ENCODE measurements around the gene ELAVL4.

GRCh38 chr1:50237056-50237455 lies 128.3 kb downstream of the ELAVL4 start:
- no peak for TF ChIP-seq GATA2 (IDR thresholded peaks at IDR 0.05; ENCODE audit: low read depth, low read length)
- TF ChIP-seq GATA3 (IDR thresholded peaks at IDR 0.05; ENCODE audit: low read depth, low read length): no peak

Data from SH-SY5Y (cell line).